Measurements from ENCODE around the gene ESYT1.

Gene ESYT1

DNA sequence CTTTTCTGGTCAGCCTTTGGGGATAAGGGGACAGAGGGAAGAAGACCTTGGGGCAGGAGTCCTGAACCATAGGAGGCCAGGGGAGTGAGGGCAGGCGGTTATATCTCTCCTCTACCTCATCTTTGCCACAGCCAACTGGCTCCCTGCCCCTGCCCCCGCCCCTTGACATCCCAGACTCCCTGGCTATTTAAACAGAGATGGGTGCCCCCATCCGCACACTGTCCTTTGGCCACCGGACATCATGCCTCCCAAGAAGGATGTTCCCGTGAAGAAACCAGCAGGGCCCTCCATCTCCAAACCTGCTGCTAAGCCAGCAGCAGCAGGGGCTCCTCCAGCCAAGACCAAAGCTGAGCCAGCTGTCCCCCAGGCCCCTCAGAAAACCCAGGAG is 25.6 kb downstream of the ESYT1 start:
- TF ChIP-seq, protein P1, sequence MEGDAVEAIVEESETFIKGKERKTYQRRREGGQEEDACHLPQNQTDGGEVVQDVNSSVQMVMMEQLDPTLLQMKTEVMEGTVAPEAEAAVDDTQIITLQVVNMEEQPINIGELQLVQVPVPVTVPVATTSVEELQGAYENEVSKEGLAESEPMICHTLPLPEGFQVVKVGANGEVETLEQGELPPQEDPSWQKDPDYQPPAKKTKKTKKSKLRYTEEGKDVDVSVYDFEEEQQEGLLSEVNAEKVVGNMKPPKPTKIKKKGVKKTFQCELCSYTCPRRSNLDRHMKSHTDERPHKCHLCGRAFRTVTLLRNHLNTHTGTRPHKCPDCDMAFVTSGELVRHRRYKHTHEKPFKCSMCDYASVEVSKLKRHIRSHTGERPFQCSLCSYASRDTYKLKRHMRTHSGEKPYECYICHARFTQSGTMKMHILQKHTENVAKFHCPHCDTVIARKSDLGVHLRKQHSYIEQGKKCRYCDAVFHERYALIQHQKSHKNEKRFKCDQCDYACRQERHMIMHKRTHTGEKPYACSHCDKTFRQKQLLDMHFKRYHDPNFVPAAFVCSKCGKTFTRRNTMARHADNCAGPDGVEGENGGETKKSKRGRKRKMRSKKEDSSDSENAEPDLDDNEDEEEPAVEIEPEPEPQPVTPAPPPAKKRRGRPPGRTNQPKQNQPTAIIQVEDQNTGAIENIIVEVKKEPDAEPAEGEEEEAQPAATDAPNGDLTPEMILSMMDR (conservative IDR thresholded peaks at IDR 0.05): no peak
- H3K27ac ChIP-seq: no peak overlapping the region; the same call in 1 of the 2 replicates

DNA sequence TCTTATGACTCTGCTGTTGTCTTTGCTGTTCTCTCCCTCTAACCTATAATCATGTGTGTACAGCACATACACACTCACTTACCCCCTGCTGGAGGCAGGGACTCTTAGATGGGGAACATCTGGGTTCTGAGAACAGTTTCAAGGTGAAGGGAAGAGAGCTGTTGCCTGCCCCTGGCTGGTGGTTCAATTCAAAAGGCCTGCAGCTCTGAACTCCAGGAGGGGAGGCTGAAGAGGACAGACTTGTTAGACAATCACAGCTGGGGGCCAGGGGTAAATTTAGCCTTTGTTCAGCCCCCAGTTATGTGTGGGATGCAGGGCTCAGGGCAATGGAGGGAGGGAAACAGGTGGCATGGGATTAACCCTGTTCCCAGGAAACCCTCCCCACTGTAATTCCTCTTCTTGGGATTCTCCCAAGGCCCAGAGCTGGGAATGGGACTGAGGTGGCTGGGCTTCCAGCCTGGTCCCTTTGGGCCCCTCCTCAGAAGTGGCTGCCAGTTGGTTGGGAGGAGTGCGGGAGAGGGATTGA is 26.2 kb downstream of the ESYT1 start:
- no peak overlapping the region; the same call in 1 of the 2 replicates for H3K27ac ChIP-seq
- TF ChIP-seq, protein P1 (conservative IDR thresholded peaks at IDR 0.05): no peak

DNA sequence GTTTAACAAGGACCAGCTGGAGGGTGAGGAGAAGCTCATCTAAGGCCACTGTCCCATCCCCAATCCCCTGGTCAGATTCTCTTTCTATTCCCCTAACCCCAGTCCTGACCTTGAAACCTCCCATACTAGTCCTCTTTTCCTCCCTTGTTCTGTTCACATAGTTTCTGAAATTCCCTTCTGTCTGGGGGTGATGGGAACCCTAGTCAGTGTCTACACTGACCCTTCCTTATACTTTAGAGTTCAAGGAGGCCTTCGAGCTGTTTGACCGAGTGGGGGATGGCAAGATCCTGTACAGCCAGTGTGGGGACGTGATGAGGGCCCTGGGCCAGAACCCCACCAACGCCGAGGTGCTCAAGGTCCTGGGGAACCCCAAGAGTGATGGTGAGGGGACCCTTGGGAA is 26.8 kb downstream of the ESYT1 start:
- TF ChIP-seq, protein P1 (conservative IDR thresholded peaks at IDR 0.05): no peak

DNA sequence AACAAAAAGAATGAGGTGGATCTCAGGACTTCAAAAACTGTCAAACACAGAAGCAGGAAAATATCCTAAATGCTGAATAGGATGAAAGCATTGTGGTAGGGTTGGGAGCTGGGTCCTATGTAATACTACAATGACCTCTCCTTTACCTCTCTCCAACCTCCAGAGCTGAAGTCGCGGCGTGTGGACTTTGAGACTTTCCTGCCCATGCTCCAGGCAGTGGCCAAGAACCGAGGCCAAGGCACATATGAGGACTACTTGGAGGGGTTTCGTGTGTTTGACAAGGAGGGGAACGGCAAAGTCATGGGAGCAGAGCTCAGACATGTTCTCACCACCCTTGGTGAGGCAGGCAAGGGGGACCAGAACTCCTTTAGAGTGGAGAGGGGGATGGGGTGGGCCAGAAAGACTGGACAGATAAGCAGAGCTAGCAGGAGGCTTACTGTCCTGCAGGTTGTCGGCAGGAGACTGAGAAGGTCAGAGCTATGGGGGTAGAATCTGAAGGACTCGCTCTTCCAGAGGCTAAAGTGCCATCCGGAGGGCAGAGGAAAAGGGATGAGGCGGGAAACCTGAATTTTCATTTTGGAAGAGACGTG is 27.3 kb downstream of the ESYT1 start:
- TF ChIP-seq, protein P1 (conservative IDR thresholded peaks at IDR 0.05): no peak
- H3K27ac ChIP-seq: peak overlapping the region; percentile 94

More for the DNA sequence above, 26.8 kb downstream of the ESYT1 start:
- no peak overlapping the region for H3K27ac ChIP-seq

DNA sequence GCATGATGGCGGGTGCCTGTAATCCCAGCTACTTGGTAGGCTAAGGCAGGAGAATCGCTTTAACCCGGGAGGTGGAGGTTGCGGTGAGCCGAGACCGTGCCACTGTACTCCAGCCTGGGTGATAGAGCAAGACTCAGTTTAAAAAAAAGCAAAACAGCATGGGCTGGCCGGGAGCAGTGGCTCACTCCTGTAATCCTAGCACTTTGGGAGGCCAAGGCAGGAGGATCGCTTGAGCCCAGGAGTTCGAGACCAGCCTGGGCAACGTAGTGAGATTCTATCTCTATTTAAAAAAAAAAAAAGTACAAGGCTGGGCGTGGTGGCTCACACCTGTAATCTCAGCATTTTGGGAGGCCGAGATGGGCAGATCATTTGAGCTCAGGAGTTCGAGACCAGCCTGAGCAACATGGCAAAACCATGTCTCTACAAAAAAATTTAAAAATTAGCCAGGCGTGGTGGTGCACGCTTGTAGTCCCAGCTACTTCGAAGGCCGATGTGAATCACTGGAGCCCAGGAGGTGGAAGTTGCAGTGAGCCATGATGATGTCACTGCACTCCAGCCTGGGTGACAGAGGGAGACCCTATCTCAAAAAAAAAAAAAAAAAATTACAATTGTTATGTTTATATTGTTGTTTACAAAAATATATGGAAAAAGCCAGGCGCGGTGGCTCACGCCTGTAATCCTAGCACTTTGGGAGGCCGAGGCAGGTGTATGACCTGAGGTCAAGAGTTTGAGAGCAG is 28.6 kb downstream of the ESYT1 start:
- H3K27ac ChIP-seq: peak overlapping the region; percentile 94

DNA sequence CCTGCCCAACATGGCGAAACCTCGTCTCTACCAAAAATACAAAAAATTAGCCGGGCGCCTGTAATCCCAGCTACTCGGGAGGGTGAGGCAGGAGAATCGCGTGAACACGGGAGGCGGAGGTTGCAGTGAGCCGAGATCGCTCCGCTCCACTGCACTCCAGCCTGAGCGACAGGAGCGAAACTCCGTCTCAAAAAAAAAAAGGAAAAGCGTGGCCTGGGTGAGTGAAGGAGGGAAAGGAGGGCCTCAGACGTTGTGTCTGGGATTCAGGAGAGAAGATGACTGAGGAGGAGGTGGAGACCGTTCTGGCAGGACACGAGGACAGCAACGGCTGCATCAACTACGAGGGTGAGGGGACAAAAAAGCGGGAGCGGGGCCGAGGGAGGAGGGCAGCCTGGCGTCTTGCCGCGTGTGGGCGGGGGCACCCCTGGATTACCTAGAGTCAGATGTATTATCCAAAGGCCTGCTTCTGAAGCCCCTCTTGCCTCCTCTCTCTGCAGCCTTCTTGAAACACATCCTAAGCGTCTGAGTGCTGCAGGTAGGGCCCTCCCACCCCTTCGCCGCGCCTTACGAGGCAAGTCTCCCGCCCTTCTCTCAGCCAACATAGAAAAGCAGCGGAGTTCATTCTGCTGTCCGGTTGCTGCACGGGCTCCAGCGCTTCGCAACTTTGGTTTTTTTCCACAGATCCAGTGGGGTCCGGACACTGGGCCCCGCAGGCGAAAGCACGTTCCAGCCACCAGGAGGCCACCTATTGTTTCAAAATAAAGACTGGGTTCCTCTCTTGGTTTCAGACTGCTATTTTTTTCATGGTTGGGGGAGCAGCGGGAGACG is 29.3 kb downstream of the ESYT1 start:
- TF ChIP-seq, protein P1 (conservative IDR thresholded peaks at IDR 0.05): peak; percentile 62
- peak overlapping the region; percentile 94 for H3K27ac ChIP-seq

DNA sequence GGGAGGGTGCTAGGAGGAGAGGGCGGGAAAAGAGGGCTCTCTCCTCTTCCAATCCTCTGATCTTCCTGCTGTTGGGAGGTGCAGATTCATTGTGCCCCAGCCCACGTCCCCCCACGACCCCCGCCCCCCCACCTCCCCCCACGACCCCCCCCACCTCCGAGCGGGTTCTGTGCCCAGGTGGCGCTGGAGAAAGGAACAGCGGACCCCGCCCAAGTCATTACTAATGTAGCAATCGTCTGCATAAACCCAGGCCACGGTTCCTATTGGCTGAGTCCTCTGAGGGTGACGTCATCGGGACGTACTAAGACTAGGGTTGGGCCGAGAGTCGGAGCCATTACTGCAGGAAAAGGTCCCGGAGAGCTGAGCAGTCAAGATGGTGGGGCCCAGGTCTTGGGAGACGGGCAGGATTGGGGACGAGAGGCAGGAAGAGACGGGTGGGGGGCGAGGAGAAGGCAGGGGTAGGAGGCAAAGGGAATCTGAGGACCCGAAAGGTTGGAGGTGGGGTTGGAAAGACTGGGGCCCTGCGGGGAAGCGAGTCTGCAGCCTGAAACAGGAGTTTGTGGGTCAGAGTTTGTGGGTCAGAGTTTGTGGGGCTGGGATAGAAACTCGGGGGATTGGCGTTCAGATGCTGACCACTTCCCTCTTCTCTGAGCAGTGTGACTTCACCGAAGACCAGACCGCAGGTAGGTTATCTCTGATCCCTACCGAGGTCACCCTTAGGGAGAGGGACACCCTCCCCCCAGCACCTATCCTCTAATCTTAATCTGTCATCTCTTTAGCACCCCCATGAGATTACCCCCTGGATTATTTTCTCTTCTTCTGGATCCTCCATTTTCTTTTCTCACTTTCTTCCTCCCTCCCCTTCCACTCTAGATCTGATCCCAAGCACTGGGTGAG is 30.2 kb downstream of the ESYT1 start, which contains the start of gene MYL6:
Gene MYL6, plus strand, starts transcription at position 331 of the 897 bp plus-strand sequence. Its CDS starts 43 bp downstream, at position 374.
- TF ChIP-seq, protein P1 (conservative IDR thresholded peaks at IDR 0.05): no peak; the same call in 1 of the 2 replicates
- H3K27ac ChIP-seq: peak within 1 kb of the TSS; percentile 94

Data from VCaP (cell line).